Thyroid gland (tissue), 4 donors: Measurements from ENCODE around the gene SCYGR2. TPM values are rescaled to one million over a fixed set of nuclear protein-coding genes. Genes with fewer than 3 reads are reported as not detected.
"Not testable (repeated sequence)": the region's sequence is repeated elsewhere in the genome, so short reads cannot be mapped to it uniquely, and the experiment has no call there.

Source experiments
- DNase-seq, 2 donors: peaks; one replicate each; pipeline ENCODE4 v3.0.0-alpha.2; 2019
- H3K27ac ChIP-seq, 3 donors: fragments of 200-600 bp; sonication (generic); 1 replicate in 2 of 3; 2 replicates in 1 of 3; pipeline ENCODE4 v1.5.1; 2016 to 2019; ENCODE audit warnings: mild to moderate bottlenecking in 1 of 3, moderate library complexity in 1 of 3
- H3K27me3 ChIP-seq: fragments of 200-600 bp; sonication (generic); one replicate; pipeline ENCODE4 v1.5.1; 2019
- H3K36me3 ChIP-seq, 2 donors: fragments of 200-600 bp; sonication (generic); one replicate each; pipeline ENCODE4 v1.5.1; 2016 to 2019
- H3K4me1 ChIP-seq, 2 donors: fragments of 200-600 bp; sonication (generic); one replicate each; pipeline ENCODE4 v1.5.1; 2017 to 2019
- H3K4me3 ChIP-seq, 3 donors: fragments of 200-600 bp; sonication (generic); replicated peaks in 1 of 3; 1 replicate in 2 of 3; 2 replicates in 1 of 3; pipeline ENCODE4 v1.5.1; 2016; ENCODE audit warnings: mild to moderate bottlenecking in 1 of 3
- H3K9me3 ChIP-seq: fragments of 200-600 bp; sonication (generic); one replicate; pipeline ENCODE4 v1.5.1; 2017
- CTCF ChIP-seq, 6 experiments: fragments of 200-600 bp in 3 of 6; fragments of 450-650 bp in 3 of 6; sonication (generic) in 3 of 6; IDR thresholded peaks; one replicate each; pipeline ENCODE4 v1.5.1; 2016 to 2019; ENCODE audit warnings: antibody characterized with exemption in 6 of 6, mild to moderate bottlenecking in 2 of 6, inconsistent platforms in 1 of 6, moderate library complexity in 1 of 6
- POLR2A ChIP-seq, 2 donors: fragments of 450-650 bp; IDR thresholded peaks; one replicate each; pipeline ENCODE4 v1.6.1; 2017; ENCODE audit warnings: antibody characterized with exemption in 2 of 2, mild to moderate bottlenecking in 2 of 2, moderate library complexity in 1 of 2
- WGBS, 2 donors: methylation state at CpG; one replicate each; pipeline ENCODE4 v1.1.5; 2017; 5-methylcytosine and 5-hydroxymethylcytosine counted together
- intact Hi-C: fragments of 100-400 bp; cut with DNase I; formaldehyde crosslinking; loops from one replicate; pipeline ENCODE4 v1.15.1; 2023
- total RNA-seq, 4 donors: library from RNA; depleted of rRNA; stranded (reverse); fragments of >200 nt; gene quantifications; one replicate each; pipeline ENCODE4 v1.2.3, GENCODE V29; 2016

Gene SCYGR2
- total RNA-seq = not detected

DNA sequence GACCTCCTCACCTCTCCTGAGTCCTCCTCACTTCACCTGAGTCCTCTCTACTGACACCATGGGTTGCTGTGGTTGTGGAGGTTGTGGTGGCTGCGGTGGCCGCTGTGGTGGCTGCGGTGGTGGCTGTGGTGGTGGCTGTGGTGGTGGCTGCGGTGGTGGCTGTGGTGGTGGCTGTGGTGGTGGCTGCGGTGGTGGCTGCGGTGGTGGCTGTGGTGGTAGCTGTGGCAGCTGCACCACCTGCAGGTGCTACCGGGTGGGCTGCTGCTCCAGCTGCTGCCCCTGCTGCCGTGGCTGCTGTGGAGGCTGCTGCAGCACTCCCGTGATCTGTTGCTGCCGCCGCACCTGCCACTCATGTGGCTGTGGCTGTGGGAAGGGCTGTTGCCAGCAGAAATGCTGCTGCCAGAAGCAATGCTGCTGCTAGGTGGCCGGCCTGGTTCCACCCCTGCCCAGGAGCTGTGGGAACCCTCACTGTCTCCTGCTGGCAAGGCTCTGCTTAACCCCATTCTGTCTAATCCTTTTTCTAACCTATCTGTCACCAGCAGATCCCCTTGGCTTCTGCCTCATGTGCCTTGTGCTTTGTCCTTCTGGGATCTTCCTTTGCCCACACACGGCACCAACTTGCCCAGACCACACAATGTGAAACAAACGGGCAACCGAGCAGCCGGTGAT is at the start of gene SCYGR2:
TSS of gene SCYGR2 (plus strand) at position 59 of the 669 bp plus-strand sequence. CDS start at position 59, 0 bp downstream.
- H3K27me3 ChIP-seq, H3K27ac ChIP-seq, DNase-seq, intact Hi-C loops, H3K36me3 ChIP-seq, H3K9me3 ChIP-seq, H3K4me1 ChIP-seq, H3K4me3 ChIP-seq: not testable (repeated sequence)
- WGBS, 2 donors = 81 to 92% methylated on average over 7 to 13 of the region's 16 CpGs

GRCh38 chr2:227551836-227552235 is 46.9 kb upstream of the SCYGR2 start:
- Histone ChIP-seq H3K4me1 (no peaks in the 10 kb centered on the region), H3K27me3 (no peaks in the 10 kb centered on the region), H3K9me3 (no peaks in the 10 kb centered on the region), H3K27ac (no peak overlapping the region), H3K36me3 (peaks cover 8 to 22% of the 10 kb centered on the region in 2 donors), H3K4me3 (no peak overlapping the region)
- WGBS, 2 donors = 95 to 98% methylated on average over 3 of the region's 3 CpGs
- no peak for DNase-seq
- TF ChIP-seq CTCF (IDR thresholded peaks at IDR 0.05) (no peak), POLR2A (IDR thresholded peaks at IDR 0.05) (no peak)
- intact Hi-C loops = no loop called here

DNA sequence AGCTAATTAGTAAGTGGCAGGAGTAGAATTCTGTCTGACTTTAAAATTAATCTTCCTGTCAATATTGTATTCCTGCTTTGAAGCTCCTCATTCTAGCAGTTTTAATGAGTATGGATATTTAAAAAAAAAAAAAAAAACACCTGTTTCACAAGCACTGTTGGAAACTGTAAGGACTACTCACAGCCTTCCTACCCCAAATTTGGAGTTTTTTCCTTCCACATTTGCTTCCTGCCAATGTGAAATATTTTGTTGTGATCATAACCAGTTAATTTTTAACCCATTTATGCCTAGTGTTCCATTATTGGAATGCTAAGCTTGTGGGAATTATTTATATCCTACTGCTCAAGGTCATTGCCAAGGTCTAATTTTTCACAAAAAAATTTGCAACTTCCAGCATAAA is 36.1 kb upstream of the SCYGR2 start:
- no peak overlapping the region for H3K4me3 ChIP-seq
- no peaks in the 10 kb centered on the region for H3K36me3 ChIP-seq
- DNase-seq = no peak
- no peaks in the 10 kb centered on the region for H3K9me3 ChIP-seq
- no peaks in the 10 kb centered on the region for H3K27me3 ChIP-seq
- no peaks in the 10 kb centered on the region for H3K4me1 ChIP-seq
- TF ChIP-seq CTCF (IDR thresholded peaks at IDR 0.05) = no peak
- TF ChIP-seq POLR2A (IDR thresholded peaks at IDR 0.05) = no peak
- H3K27ac ChIP-seq = no peak overlapping the region
- intact Hi-C loops = no loop called here

DNA sequence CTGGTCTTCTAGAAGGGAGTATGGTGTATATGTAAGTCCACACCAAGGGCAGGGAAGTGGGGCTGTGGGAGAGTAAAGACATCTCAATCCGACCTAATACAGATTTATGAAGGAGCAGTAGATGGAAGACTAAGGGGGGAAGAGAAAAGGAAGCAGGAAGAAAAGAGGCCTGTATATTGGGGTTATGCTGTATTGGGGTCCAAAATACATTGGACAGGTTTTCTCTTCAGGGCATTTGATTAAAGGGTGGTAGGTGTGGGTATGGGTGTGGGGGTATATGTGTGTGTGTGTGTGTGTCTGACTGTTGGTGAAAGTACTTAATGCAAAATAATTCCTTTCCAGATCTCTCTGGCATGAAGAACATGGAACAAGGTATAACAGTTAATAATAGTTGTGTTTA is 33.6 kb upstream of the SCYGR2 start:
- Histone ChIP-seq H3K36me3 (no peaks in the 10 kb centered on the region), H3K4me1 (no peaks in the 10 kb centered on the region), H3K9me3 (no peaks in the 10 kb centered on the region), H3K27ac (no peak overlapping the region), H3K27me3 (no peaks in the 10 kb centered on the region), H3K4me3 (no peak overlapping the region)
- no peak for DNase-seq
- TF ChIP-seq POLR2A (IDR thresholded peaks at IDR 0.05) (no peak), CTCF (IDR thresholded peaks at IDR 0.05) (no peak)
- WGBS, 2 donors = 96% methylated on average over 1 of the region's 1 CpG
- intact Hi-C loops = no loop called here

GRCh38 chr2:227566012-227566411 is 32.7 kb upstream of the SCYGR2 start:
- H3K27ac ChIP-seq = no peak overlapping the region
- DNase-seq = no peak
- no peaks in the 10 kb centered on the region for H3K36me3 ChIP-seq
- WGBS, 2 donors = 63 to 78% methylated on average over 3 of the region's 3 CpGs
- TF ChIP-seq CTCF (IDR thresholded peaks at IDR 0.05) (no peak), POLR2A (IDR thresholded peaks at IDR 0.05) (no peak)
- no peaks in the 10 kb centered on the region for H3K9me3 ChIP-seq
- intact Hi-C loops = no loop called here
- H3K4me3 ChIP-seq = no peak overlapping the region
- no peaks in the 10 kb centered on the region for H3K27me3 ChIP-seq
- no peaks in the 10 kb centered on the region for H3K4me1 ChIP-seq

DNA sequence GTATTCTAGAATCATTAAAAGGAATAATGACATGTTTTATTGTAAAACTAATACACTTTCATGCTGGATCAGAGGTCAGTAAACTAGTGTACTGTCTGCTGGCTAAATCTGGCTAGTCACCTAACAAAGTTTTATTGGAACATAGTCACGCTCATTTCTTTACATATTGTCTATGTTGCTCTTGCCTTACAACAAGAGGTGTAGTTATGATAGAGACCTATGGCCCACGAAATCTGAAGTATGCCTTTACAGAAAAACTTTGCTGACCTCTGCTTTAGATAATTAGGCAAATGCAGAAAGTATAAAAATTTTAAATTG is 29.9 kb upstream of the SCYGR2 start:
- no peaks in the 10 kb centered on the region for H3K36me3 ChIP-seq
- no peaks in the 10 kb centered on the region for H3K9me3 ChIP-seq
- WGBS, 2 donors = 79 to 85% methylated on average over 2 of the region's 2 CpGs
- intact Hi-C loops = no loop called here
- H3K27ac ChIP-seq = no peak overlapping the region
- no peak for TF ChIP-seq POLR2A (IDR thresholded peaks at IDR 0.05)
- TF ChIP-seq CTCF (IDR thresholded peaks at IDR 0.05) = no peak
- H3K4me1 ChIP-seq = no peaks in the 10 kb centered on the region
- no peak for DNase-seq
- no peak overlapping the region for H3K4me3 ChIP-seq
- H3K27me3 ChIP-seq = no peaks in the 10 kb centered on the region
